Activated T-helper 1 cell treated with anti-CD3 and anti-CD28 coated beads, Interleukin-2, amount 50 U/mL, for 16 hours (primary cell): ENCODE data around the gene MSMB.
A peak's percentile ranks its signal among the peaks of the same experiment; 100 is the strongest.
"Not testable (repeated sequence)": the region's sequence is repeated elsewhere in the genome, so short reads cannot be mapped to it uniquely, and the experiment has no call there.

Experiments used
- DNase-seq, 2 donors: peaks; one replicate each; pipeline ENCODE4 v3.0.0-alpha.2; 2020; ENCODE audit warnings: low read depth in 1 of 2, low spot score in 1 of 2

The MSMB gene

DNA sequence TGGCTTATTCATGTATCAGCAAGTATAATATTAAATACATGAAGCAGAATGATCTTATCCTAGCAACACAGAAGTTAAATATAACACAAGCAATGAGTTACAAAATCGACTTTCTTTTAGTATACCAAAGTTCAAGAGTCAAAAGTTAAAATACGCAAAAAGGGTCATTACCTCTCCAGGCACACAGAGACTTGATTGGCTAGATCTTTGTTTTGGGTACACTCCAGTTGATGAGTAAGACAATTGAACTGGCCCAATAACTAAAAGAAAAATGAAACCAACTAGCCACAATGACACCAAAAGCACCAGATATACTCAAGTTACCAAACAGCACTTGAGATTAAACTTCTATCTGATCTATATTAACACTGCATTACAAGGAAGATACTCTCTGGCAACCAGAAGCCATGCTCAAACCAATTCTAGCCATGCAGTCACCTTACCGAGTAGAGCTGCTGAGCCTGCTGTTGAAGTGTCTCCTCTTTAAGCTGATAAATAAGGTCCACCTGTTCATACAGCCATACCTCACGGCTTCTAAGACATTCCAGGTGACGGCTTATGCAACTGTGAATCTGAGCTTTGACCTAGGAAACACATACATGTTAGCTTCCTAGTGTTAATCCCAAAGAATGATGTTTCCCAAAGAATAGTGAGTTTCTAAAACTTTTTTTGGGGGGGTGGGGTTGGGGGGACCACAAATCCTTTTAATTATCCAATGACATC, 31.2 kb downstream of the MSMB start:
- DNase-seq: no peak

DNA sequence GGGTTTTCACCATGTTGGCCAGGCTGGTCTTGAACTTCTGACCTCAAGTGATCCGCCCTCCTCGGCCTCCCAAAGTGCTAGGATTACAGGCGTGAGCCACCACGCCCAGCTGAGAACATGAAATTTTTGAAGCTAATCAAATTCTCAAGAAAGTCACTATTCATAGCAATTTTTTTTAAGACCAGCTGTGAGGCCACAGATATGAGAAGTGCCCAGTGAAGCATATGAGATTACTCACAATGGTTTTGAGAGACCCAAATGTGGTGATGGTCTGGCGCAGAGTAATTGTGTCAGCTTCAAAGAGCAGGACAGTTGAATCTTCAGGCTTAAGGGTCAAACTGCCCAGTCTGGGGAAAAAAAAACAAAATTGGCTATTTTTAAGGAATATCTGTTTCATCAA, 31.9 kb downstream of the MSMB start:
- DNase-seq: no peak

DNA sequence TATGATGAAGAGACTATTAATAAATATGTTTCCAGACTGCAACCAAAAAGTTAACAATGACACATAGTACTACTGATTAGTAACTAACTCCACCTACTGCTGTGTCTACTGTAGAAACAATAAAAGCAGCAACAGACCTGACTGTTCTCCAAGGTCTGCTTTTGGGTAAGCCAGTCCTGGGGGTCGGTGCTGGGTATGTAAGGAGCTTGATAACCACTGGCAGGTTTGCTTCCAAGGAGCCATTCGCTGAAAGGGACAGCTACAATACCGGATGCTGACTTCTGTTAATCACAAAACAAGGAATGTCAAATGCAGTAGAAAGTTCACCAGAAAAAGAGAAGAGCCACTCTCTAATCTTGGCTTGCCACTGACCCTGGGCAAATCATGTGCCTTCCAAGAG, 33.3 kb downstream of the MSMB start:
- DNase-seq: no peak

DNA sequence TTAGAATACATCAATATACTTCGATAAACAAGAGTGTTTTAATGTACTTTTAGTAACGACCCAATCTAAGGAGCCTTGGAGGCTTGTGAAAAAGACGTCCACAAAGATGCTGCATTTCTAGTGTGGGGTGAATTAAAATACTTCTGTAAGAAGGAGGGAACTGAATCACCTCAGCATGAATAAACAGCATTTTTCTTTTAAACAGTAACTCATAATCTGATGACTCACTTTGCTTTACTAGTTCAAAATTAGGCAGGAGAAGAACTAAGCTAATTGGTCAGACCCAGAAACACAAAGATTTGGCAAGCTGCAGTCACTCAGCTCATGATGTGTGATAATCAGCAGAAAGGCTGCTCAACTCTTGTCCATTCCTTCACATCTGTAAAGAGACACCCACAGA, 39.9 kb downstream of the MSMB start:
- DNase-seq: no peak

DNA sequence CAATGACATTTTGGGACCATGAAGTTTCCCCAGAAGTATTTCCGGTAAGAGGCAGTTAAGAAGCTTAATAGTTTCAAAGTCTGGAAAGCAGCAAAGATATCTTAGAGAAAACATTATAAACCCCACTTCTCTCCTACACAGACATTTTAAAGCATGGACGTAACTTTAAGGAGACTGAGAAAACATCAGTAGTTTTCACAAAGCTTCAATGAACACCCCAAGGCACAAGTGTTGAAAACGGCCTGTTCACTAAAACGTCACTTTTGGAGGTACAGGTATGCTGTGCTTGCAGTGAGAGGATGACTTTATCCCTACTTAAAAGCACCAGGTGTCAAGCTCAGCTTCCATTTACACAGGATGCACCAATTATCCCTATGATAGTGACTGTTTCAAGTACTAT, 40.7 kb downstream of the MSMB start:
- DNase-seq: no peak

DNA sequence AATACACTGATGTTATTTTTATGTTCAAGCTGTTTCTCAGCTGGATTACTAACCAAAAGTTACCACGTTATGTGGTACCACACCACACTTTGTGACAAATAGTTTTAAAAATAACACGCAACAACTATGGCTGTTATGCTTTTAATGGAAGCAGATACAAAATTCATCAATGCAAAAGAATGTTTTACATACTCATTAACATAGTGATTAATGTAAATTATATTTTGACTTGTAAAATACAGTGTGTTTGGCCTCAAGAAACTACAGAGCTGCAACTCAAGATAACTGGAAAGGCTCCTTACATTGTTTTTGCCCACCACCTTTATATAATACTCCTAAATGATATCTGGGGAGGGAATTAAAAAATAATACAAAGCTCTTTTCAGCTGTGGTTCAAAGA, 41.1 kb downstream of the MSMB start:
- DNase-seq: no peak

DNA sequence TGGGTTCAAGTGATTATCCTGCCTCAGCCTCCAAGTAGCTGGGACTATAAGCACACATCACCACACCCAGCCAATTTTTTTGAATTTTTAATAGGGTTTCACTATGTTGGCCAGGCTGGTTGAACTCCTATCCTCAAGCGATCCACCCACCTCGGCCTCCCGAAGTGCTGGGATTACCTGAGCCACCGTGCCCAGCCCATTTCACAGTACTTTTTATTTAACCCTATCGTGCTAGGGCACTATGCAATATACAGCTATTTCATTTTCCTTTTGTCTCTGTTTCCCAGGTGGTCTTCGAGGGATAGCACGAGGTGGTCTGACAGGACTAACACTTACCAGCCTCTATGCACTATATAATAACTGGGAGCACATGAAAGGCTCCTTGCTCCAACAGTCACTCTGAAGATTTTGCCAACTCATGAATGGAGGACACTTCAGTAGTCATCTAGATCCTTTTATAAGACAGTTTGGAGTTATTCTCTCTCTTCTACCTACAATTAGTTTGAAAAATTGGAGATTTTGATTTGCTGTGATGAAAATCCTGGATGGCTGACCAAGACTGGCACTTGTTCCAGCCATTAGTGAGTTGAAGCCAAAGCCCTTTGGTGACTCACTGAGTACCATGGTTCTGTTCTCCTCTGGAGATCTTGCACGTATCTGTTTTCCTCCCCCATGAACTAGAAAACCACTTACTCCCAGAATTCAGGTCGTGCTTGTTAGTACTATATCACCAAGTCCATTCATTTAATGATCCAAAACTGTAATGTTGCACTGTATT, 43.0 kb downstream of the MSMB start:
- DNase-seq: no peak

DNA sequence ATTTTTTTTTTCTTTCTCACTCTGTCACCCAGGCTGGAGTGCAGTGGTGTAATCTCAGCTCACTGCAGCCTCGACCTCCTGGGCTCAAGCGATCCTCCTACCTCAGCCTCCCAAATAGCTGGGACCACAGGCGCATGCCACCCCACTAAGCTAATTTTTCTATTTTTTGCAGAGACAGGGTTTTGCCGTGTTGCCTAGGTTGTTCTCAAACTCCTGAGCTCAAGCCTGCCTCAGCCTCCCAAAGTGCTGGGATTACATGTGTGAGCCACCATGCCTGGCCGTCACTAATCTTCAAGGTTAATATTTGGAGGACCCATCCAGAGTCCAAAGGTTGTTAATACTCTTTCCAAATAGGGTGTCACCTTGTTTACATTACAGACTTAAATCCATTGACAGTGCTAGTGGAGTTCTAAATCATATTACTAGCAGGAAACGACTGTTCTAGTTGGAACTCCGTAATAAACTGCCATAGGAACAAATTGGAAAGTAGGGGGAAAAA, 43.8 kb downstream of the MSMB start:
- DNase-seq: not testable (repeated sequence)

DNA sequence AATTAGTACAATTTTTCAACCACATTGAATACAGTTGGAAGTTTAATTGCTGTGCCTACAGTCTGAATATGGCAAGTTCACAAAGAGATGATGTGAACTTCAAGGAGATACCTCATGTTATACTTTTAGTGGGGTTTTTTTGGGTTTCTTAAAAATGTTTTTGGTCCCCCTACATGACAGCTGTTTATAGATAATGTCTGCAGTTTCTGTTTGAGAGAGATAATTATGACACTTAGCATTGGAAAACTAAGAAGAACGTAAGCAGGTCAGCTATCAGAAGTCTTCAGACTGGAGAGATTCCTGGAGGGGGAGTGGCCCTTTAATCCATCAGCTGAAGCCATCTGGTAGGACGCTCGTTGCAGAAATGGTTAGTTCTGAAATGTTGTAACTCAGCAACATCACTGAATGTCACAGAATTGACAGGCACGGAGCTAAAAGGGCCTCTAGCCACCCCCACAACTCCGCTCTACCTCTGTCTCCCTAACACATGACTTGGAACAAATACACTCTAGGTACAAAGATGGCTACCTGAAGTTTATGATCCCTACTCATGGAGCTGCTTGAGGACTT, 44.8 kb downstream of the MSMB start:
- no peak for DNase-seq

DNA sequence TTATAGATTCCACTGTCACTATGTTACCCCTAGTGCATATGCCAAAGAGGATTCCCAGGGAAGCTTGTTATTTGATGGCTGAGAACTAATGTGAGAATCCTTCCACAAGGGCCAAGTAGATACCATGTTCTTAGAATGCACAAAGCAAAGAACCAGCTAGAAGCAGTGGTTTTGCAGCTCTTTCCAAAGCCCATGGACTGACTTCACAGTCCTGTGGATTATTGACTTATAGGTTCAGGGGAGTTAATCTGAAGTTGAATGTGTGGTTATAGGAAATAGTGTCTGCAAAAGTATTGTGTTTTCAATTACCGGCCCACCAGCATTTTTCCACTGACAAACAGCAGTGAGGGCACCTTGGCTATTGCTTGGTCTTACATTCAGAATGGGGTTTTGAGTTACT, 45.5 kb downstream of the MSMB start:
- no peak for DNase-seq

DNA sequence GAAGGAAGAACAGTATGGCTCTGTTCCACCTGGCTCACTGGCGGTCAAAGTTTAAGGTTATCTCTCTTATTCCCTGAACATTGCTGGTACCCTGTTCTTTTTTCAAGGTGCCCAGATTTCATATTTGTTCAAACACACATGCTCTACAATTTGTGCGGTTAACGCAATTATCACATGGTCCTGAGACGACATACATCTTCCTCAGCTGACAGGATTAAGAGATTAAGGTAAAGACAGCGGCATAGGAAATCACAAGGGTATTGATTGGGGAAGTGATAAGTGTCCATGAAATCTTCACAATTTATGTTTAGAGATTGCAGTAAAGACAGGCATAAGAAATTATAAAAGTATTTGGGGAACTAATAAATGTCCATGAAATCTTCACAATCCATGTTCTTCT, 46.1 kb downstream of the MSMB start:
- not testable (repeated sequence) for DNase-seq

DNA sequence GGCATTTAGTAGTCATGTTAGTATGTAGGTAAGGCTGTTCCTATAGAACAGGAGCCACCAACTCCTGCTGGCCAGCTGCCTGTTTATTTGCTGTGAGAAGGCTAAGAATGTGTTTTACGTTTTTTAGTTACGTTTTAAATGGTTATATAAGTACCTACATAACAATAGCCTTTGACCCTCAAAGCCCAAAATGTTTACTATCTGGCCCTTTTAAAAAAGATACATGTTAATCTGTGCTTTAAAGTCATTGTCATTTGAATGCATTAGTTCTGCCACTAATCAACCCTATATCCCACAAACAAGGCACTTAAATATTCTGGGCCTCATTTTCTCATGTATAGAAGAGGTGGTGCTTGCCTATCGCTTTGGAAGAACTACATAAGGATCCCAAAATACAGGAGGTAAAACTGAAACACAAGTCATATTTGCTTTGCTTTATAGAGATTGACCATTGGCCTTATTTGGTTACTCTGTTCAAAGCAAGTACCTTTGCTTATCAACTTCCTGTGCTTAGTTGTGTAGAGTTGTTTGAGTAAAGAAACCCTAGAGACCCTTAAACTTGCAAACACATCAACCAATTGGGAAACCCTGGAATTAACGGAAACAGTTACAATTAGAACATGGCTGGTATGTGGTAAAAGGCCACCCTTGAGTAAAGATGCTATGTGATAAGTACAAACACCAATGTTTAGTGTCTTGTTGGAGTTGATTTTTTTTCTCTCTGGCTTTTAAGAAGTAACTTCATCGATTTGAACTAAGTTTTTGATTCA, 47.9 kb downstream of the MSMB start:
- DNase-seq: no peak

DNA sequence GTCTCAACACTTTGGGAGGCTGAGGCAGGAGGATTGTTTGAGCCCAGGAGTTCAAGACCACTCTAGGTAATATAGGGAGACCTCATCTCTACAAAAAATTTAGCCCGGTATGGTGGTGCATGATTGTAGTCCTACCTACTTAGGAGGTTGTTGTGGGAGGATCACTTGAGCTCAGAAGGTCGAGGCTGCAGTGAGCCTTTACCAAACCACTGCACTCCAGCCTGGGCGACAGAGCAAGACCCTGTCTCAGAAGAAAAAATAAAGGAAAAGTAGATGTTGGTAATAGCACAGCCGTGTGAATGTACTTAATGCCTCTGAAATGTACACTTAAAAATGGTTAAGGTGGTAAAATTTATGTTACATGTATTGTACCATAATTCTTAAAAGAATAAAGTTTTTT, 48.5 kb downstream of the MSMB start:
- DNase-seq: no peak

DNA sequence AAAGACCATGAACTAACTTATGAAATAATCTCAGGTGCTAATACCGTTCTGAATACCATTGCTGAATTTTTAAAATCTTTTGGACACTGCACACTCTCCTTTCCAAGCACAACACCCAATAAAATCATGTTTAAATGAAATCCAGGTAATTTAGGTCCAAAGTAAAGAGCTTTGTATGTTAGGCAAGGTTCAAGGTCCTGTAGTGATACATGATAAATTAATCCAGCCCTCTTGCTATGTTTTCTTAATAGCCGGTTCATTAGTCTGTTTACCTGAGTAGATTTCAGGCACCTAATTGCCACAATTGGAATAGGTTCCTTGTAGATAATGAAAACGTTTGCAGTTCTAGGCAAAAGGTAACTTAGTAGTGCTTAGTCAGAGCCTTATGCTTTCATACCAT, 60.5 kb downstream of the MSMB start:
- DNase-seq: not testable (repeated sequence)

DNA sequence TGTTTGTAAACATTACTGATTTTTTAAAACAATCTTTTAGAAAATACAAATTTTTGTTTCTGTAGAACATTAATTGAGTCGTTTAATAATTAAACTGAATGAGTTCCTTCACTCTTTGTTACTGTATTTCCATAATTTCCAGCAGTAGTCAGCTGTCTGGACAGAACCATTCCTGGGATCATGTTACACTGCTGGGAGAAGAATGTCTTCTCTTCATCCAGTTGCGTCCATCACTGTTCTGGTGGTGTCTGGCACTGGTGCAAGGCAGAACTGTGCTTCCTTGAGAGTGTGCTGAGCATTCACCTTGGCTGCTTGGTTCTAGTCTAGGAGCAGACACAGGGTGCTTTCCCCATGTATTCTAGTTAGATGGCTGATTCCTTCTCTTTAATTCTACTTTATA, 61.6 kb downstream of the MSMB start:
- DNase-seq: not testable (repeated sequence)

DNA sequence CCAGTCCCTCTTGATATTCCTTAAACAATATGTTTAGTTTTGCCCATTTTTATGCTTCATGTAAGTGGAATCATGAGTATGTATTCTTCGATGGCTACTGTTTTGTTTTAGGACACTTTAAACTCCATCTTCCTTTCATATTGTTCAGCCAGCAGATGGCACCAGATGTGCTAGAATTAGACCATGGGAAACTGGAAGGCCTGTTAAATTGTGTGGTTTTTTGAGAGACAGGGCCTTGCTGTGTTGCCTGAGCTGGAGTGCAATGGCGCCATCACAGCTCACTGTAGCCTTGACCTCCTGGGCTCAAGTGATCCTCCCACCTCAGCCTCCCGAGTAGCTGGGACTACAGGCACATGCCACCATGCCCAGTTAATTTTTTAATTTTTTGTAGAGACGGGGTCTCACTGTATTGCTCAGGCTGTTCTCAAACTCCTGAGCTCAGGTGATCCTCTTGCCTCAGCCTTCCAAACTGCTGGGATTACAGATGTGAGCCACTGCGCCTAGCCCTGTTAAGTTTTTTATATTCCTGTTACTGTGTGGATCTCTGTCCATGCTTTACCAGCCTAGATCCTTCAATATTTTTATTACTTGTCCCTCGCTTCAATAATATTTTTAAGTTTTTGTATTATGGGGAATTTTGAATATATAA, 62.4 kb downstream of the MSMB start:
- DNase-seq: peak in 1 of 2 donors; percentile 6
